ENCODE results near the gene ADAM22. TPM values are rescaled to one million over a fixed set of nuclear protein-coding genes. Genes with fewer than 3 reads are reported as not detected.
"Not testable (repeated sequence)": the region's sequence is repeated elsewhere in the genome, so short reads cannot be mapped to it uniquely, and the experiment has no call there.

Gene ADAM22
- total RNA-seq, 6 experiments from 2014 or later, result 0.06 to 0.32 (median 0.10) TPM

DNA sequence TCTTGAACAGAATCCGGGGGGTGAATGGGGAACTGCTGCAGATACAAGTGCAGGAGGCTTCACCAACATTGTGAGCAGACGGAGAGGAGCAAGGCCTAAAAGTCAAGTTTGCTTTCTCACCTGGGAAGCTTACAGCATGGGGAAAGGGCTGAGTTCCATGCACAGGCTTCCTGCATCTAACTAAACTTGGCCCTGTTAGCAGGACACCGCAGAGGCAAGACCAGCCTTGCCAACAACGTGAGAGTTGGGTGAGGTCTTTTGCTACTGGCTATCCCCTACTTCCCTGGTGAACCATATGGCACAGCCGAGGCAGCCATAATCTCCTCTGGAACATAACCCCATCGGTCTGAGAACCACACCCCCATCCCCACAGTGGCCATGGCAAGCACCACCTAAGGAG is 14.2 kb upstream of the ADAM22 start:
- Histone ChIP-seq H3K27ac (no peak overlapping the region), H3K9me3 (no peaks in the 10 kb centered on the region), H3K36me3 (no peaks in the 10 kb centered on the region), H3K27me3 (no peaks in the 10 kb centered on the region), H3K4me3 (no peak overlapping the region), H3K4me1 (no peaks in the 10 kb centered on the region)
- intact Hi-C loops (cut with DNase I), result no loop called here
- TF ChIP-seq, protein P1, sequence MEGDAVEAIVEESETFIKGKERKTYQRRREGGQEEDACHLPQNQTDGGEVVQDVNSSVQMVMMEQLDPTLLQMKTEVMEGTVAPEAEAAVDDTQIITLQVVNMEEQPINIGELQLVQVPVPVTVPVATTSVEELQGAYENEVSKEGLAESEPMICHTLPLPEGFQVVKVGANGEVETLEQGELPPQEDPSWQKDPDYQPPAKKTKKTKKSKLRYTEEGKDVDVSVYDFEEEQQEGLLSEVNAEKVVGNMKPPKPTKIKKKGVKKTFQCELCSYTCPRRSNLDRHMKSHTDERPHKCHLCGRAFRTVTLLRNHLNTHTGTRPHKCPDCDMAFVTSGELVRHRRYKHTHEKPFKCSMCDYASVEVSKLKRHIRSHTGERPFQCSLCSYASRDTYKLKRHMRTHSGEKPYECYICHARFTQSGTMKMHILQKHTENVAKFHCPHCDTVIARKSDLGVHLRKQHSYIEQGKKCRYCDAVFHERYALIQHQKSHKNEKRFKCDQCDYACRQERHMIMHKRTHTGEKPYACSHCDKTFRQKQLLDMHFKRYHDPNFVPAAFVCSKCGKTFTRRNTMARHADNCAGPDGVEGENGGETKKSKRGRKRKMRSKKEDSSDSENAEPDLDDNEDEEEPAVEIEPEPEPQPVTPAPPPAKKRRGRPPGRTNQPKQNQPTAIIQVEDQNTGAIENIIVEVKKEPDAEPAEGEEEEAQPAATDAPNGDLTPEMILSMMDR (IDR thresholded peaks at IDR 0.05), result no peak
- no peak for TF ChIP-seq POLR2A (IDR thresholded peaks at IDR 0.05)
- WGBS (ENCODE audit: insufficient coverage, low coverage, low lambda C conversion rate, missing lambda C conversion rate), result 100% methylated on average over 1 of the region's 6 CpGs
- DNase-seq (no peak), ATAC-seq (no peak)

DNA sequence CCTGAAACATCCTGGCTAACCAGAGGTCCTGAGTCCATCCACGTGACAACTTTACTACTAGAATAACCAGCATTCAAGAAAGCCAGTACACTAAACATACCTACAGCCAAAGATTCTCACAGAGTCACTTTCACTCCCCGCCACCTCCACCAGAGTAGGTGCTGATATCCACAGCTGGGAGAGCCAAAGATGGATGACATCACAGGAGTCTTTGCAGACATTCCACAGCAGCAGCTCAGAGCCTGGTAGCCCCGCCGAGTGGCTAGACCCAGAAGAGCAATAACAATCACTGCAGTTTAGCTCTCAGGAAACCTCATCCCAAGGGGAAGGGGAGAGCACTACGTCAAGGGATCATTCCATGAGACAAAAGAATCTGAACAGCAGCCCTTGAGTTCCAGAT is 13.5 kb upstream of the ADAM22 start:
- no peak for TF ChIP-seq POLR2A (IDR thresholded peaks at IDR 0.05)
- TF ChIP-seq, protein P1 (IDR thresholded peaks at IDR 0.05), result no peak
- no peak for DNase-seq
- intact Hi-C loops (cut with DNase I), result no loop called here
- H3K9me3 ChIP-seq, result no peaks in the 10 kb centered on the region
- H3K36me3 ChIP-seq, result no peaks in the 10 kb centered on the region
- no peak for ATAC-seq
- H3K27me3 ChIP-seq, result no peaks in the 10 kb centered on the region
- no peak overlapping the region for H3K4me3 ChIP-seq
- whole genome bisulfite sequencing (ENCODE audit: insufficient coverage, low coverage, low lambda C conversion rate, missing lambda C conversion rate), result 74% methylated on average over 5 of the region's 5 CpGs
- H3K4me1 ChIP-seq, result no peaks in the 10 kb centered on the region
- no peak overlapping the region for H3K27ac ChIP-seq

DNA sequence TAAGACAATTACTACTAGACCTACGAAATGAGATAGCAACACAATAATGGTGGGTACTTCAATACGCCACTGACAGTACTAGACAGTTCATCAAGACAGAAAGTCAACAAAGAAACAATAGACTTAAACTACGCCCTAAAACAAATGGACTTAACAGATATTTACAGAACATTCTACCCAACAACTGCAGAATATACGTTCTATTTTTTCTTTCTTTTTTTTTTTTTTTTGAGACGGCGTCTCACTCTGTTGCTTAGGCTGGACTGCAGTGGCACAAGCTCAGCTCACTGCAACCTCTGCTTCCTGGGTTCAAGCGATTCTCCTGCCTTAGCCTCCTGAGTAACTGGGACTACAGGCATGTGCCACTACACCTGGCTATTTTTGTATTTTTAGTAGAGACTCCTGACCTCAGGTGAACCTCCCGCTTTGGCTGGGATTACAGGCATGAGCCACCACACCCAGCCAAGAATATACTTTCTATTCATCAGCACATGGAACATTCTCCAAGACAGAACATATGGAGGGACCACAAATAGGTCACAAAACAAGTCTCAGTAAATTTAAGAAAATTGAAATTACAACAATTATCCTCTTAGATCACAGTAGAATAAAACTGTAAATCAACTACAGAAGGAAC is 11.2 kb upstream of the ADAM22 start:
- H3K4me3 ChIP-seq; H3K27me3 ChIP-seq; DNase-seq; ATAC-seq; H3K27ac ChIP-seq; H3K36me3 ChIP-seq; intact Hi-C loops (cut with DNase I); H3K9me3 ChIP-seq; H3K4me1 ChIP-seq: not testable (repeated sequence)
- 86% methylated on average over 8 of the region's 8 CpGs for WGBS (ENCODE audit: insufficient coverage, low coverage, low lambda C conversion rate, missing lambda C conversion rate)

DNA sequence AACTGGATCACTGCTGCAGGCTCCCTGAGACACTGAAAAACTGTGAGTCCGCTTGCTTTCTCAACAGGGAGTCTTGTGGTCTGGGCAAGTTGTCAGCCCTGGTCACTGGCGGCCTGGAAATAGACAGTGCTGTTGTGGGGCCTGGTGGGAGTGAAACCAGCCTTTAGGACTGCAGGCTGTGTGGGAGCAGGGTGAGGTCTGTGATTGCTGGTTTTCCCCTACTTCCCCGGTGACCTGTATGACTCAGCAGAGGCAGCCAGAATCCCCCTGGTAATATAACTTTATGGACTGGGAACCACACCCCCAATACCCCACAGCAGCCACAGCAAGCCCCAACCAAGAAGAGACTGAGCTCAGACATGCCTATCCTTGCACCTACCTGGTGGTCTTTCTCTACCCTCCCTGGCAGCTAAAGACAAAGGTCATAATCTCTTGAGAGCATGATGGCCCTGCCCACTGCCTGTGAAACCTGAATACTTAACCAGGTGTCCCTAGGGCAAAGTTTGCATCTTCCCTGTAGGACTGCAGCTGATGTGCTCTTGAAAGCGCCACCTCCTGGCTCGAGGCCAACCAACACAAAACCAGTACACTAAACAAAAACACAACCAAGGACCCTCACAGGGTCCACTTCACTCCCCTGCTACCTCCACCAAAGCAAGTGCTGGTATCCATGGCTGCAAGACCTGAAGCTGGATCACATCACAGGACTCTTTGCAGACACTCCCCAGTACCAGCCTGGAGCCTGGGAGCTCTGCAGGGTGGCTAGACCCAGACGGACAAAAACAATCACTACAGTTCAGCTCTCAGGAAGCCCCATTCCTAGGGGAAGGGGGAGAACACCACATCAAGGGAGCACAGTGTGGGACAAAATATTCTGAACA is 7.2 kb upstream of the ADAM22 start:
- H3K9me3 ChIP-seq, result no peaks in the 10 kb centered on the region
- DNase-seq (no peak), ATAC-seq (no peak)
- no peak overlapping the region for H3K27ac ChIP-seq
- no peaks in the 10 kb centered on the region for H3K4me1 ChIP-seq
- no peak for TF ChIP-seq POLR2A (IDR thresholded peaks at IDR 0.05)
- TF ChIP-seq, protein P1 (IDR thresholded peaks at IDR 0.05), result no peak
- intact Hi-C loops (cut with DNase I), result no loop called here
- H3K4me3 ChIP-seq, result no peak overlapping the region
- WGBS (ENCODE audit: insufficient coverage, low coverage, low lambda C conversion rate, missing lambda C conversion rate), result 29% methylated on average over 3 of the region's 6 CpGs
- no peaks in the 10 kb centered on the region for H3K27me3 ChIP-seq
- no peaks in the 10 kb centered on the region for H3K36me3 ChIP-seq

DNA sequence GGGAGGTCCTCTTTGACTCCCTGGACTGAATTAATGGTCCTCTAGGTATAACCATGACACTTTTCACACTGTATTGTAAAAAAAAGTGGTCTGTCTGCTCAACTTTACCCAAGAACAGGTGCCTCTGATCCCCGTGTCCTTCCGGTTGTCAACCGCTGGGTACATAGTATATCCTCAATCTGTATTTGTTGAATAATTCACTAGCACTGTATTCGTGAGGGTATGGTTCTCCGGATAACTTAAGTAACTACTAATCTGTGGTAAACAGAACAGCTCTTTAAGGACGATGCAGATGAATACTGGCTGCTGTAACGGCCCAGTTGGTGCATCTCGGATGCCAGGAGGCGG is 472 bp upstream of the ADAM22 start:
- H3K4me1 ChIP-seq, result peaks cover 0 to 7% (median 3%) of the 10 kb centered on the region in 4 donors
- 10% methylated on average over 9 of the region's 9 CpGs for WGBS (ENCODE audit: insufficient coverage, low coverage, low lambda C conversion rate, missing lambda C conversion rate)
- H3K27me3 ChIP-seq, result no peaks in the 10 kb centered on the region
- ATAC-seq (no peak), DNase-seq (no peak)
- H3K27ac ChIP-seq, result no peak overlapping the region
- TF ChIP-seq, protein P1 (IDR thresholded peaks at IDR 0.05), result no peak
- no peak for TF ChIP-seq POLR2A (IDR thresholded peaks at IDR 0.05)
- no peaks in the 10 kb centered on the region for H3K36me3 ChIP-seq
- no peaks in the 10 kb centered on the region for H3K9me3 ChIP-seq
- intact Hi-C loops (cut with DNase I), result no loop called here
- peak overlapping the region in 2 of 3 donors; percentile 57 to 66 for H3K4me3 ChIP-seq

All from right lobe of liver (tissue), 6 donors.